Bronchial epithelial cell (primary cell): Measurements from ENCODE around the gene PMFBP1. TPM values are rescaled to one million over a fixed set of nuclear protein-coding genes. Genes with fewer than 3 reads are reported as not detected.

Experiments used
- DNase-seq: peaks from one replicate; pipeline ENCODE4 v3.0.0-alpha.2; 2010; ENCODE audit warnings: low read depth
- FAIRE-seq: peaks from 2 replicates; lab custom pipeline; 2011; peaks lifted over from hg19 to GRCh38; lab: Jason Lieb, UNC
- H3K27me3 ChIP-seq: 2 replicates; pipeline ENCODE4 v1.5.1; 2011; ENCODE audit warnings: low read length; ENCODE audit not compliant: control insufficient read depth, insufficient read depth
- H3K36me3 ChIP-seq: 2 replicates; pipeline ENCODE4 v1.5.1; 2011; ENCODE audit warnings: low read length; ENCODE audit not compliant: control insufficient read depth, insufficient read depth
- H3K4me3 ChIP-seq: 2 replicates; pipeline ENCODE4 v1.5.1; 2011; ENCODE audit warnings: mild to moderate bottlenecking, low read depth, low read length, control low read depth
- total RNA-seq: library from RNA; depleted of rRNA; stranded (reverse); fragments of >200 nt; gene quantifications from 2 replicates; pipeline ENCODE4 v1.2.1, GENCODE V29; 2014
- TF ChIP-seq, protein P1 (sequence below): IDR thresholded peaks from 2 replicates; pipeline ENCODE4 v1.5.1; 2011; ENCODE audit warnings: mild to moderate bottlenecking, moderate library complexity, low read length, control low read depth, inconsistent platforms; ENCODE audit not compliant: insufficient read depth, severe bottlenecking

PMFBP1 gene
- total RNA-seq, 1 donor from 2014 or later = 0.53 TPM

DNA sequence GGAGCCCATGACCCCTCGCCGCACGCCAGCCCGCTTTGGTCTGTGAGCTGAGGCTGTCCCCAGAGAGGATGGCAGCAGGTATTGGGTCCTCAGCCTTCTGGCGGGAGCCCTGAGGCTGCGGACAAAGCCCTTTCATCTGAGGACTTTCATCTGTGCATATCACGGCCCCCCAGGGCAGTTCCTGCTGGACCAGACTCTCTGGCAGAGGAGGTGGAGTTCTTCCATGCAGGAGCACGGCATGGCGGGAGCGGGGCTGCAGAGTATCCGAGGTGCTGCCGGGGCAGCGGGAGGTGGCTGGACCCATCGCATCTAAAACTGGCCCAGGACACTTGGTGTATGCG lies 59.5 kb downstream of the PMFBP1 start:
- no peak for FAIRE-seq
- no peak for DNase-seq
- H3K4me3 ChIP-seq = no peak overlapping the region
- H3K36me3 ChIP-seq = peaks cover 16% of the 10 kb centered on the region
- TF ChIP-seq, protein P1, sequence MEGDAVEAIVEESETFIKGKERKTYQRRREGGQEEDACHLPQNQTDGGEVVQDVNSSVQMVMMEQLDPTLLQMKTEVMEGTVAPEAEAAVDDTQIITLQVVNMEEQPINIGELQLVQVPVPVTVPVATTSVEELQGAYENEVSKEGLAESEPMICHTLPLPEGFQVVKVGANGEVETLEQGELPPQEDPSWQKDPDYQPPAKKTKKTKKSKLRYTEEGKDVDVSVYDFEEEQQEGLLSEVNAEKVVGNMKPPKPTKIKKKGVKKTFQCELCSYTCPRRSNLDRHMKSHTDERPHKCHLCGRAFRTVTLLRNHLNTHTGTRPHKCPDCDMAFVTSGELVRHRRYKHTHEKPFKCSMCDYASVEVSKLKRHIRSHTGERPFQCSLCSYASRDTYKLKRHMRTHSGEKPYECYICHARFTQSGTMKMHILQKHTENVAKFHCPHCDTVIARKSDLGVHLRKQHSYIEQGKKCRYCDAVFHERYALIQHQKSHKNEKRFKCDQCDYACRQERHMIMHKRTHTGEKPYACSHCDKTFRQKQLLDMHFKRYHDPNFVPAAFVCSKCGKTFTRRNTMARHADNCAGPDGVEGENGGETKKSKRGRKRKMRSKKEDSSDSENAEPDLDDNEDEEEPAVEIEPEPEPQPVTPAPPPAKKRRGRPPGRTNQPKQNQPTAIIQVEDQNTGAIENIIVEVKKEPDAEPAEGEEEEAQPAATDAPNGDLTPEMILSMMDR = no peak
- no peaks in the 10 kb centered on the region for H3K27me3 ChIP-seq

DNA sequence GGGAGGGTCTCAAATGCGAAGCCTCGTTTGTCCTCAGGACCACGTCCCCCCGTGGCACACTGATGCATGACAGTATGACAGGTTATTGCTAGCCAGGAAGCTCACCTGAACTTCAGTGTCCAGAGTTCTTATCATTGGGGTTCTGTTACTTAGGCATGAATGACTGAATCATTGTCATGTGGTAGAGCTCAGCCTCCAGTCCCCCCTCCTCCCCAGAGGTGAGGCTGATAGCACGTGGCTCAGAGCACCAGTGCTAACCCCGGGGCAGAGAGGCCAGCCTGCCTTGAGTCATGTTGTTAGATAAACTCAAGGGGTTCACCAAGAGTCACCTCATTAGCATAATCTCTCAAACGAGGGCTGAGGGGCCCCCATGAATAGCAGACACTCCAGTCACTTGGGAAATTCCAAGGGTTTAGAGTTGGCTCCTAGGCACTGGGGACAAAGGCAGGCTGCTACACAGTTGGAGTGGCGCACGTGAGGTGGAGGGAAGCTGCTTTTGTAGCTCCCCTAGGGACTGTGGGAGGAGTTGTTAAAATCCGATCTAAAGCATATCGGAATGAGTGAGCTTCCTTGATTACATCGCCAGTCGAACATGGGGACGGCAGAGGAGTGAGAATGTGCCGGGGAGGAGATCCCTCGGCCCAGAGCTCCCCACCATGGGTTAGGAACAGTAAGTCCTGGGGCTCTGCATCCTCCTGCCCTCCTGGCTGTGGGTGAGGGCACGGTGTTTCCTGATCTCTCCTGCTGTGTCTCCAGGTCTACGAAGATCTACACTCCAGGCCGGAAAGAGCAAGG lies 60.1 kb downstream of the PMFBP1 start:
- TF ChIP-seq, protein P1 = no peak
- Histone ChIP-seq H3K36me3 (peaks cover 18% of the 10 kb centered on the region), H3K4me3 (no peak overlapping the region), H3K27me3 (no peaks in the 10 kb centered on the region)
- DNase-seq = peak; percentile 10
- no peak for FAIRE-seq

DNA sequence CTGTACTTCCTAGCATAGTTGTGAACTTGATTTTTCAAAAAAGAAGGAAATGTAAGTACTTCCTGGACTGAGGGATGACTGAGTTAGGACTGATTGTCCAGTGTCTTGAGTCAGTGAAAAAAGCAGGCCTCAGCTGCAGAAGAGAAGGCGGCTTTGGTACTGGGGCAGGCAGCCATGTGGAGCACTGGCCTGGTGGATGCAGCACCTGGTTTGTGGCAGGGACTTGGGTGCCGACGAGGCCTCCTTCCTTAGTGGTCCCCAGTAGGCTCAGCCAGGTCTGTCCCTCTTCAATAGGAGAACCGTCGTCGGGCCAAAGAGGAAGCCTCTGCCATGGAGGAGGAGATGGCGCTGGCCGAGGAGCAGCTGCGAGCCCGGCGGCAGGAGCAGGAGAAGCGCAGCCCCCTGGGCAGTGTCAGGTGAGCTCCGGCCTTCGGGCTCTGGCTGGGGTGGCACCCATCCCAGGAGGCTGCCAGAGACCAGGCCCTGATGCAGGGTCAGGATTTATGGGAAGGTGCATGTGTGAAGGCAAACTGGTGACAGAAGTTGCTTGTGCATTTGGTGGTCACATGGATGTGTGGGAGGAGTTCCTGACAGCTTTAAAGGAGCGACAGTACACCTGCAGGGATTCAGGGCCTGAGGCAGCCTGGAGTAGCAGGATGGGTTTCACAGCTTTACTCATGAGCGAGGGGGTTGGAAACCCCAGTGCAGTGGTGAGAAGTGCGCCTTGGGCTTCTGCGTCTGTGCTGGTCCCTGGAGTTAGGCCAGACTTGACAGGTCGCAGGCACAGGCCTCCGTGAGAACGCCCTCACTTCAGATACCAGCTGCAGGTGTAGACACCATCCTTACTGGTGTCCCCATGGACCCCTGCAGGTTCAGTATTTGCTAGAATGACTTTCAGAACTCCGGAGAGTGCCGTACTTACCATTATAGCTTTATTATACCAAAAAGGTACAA lies 61.0 kb downstream of the PMFBP1 start:
- H3K27me3 ChIP-seq = no peaks in the 10 kb centered on the region
- TF ChIP-seq, protein P1 = no peak
- no peak for DNase-seq
- H3K4me3 ChIP-seq = no peak overlapping the region
- FAIRE-seq = no peak
- H3K36me3 ChIP-seq = peaks cover 20% of the 10 kb centered on the region

DNA sequence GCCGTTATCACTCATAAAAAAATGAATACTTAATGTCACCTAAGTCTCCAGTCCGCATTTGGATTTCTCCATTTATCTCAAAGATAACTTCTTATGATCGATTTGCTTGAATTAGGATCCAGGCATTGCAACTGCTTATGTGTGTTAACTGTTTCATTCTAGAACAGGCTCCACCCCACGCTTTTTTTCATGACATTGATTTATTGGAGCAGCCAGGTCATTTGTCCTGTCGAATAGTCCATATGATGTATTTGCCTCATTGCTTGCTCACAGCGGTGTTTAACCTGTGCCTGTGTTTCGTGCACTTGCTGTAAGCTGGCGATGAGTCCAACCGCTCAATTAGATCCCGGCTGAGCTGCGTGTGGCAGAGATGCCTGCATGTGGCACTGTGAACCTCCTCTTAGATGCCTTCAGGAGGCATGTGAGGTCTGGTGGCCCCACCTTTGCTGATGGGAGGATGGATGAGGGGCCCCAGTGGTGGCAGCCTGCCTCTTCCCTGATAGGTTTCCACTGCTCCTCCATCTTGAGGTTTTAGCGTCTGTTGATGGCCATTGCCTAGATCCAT lies 61.9 kb downstream of the PMFBP1 start:
- Histone ChIP-seq H3K4me3 (no peak overlapping the region), H3K36me3 (peaks cover 28% of the 10 kb centered on the region)

DNA sequence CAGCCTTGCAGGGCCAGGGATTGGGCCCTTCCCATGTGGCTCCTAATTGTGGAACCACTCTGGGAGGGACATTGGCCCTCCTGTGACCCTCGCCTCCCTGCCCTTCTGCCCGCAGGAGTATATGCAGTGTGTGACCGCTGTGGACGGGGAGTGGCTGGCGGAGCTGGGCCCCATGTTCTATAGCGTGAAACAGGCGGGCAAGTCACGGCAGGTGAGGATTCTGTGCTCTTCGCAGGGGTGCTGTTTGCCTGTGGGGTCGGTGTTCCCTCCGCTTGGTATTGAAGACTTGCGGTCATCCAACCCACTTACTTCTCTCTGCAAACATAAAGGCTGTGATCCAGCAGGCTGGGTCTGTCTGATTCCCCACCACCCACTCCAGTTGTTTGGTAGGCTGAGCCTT lies 62.7 kb downstream of the PMFBP1 start:
- DNase-seq = no peak
- Histone ChIP-seq H3K27me3 (no peaks in the 10 kb centered on the region), H3K4me3 (no peak overlapping the region), H3K36me3 (peaks cover 33% of the 10 kb centered on the region)
- no peak for FAIRE-seq
- TF ChIP-seq, protein P1 = no peak

More for the DNA sequence above, 61.9 kb downstream of the PMFBP1 start:
- FAIRE-seq (no peak), DNase-seq (no peak)
- TF ChIP-seq, protein P1 = no peak
- H3K27me3 ChIP-seq = no peaks in the 10 kb centered on the region
